Measurements from ENCODE around the gene SOCS1. TPM values are rescaled to one million over a fixed set of nuclear protein-coding genes. Genes with fewer than 3 reads are reported as not detected.

SOCS1 gene
- total and polyA plus RNA-seq, 9 of the 15 experiments (the other 6 are each of a cell fraction or from before 2014, with no cell fraction given): 0.04 to 7.5 (median 2.3) TPM

GRCh38 chr16:11238272-11239202, 17.5 kb downstream of the SOCS1 start (continued):
- TF ChIP-seq BCOR (IDR thresholded peaks at IDR 0.05) (peak; percentile 60; the same call in 1 of the 2 replicates), TBP (optimal IDR thresholded peaks at IDR 0.05; ENCODE audit: low read depth, low read length) (peak; percentile 72), JUN (IDR thresholded peaks at IDR 0.05; ENCODE audit: borderline replicate concordance, low read depth, low read length) (peak; percentile 36; the same call in 1 of the 2 replicates), JUN (CRISPR knock-in tag; IDR thresholded peaks at IDR 0.05; ENCODE audit: borderline replicate concordance) (no peak), RBFOX2 (IDR thresholded peaks at IDR 0.05; ENCODE audit: low read depth, low read length) (peak; percentile 45; the same call in 1 of the 2 replicates), E2F6 (IDR thresholded peaks at IDR 0.05; ENCODE audit: borderline replicate concordance in 1 of 2, extremely low read depth in 1 of 2, insufficient read depth in 1 of 2, insufficient read length in 1 of 2, low read depth in 1 of 2, low read length in 1 of 2, poor library complexity in 1 of 2, severe bottlenecking in 1 of 2) (peak; percentile 66 to 67), NR2C1 (IDR thresholded peaks at IDR 0.05) (0 out of 2 replicates have a peak, but pooled peaks have one; percentile 39), NR2C1 (tag; IDR thresholded peaks at IDR 0.05) (0 out of 2 replicates have a peak, but pooled peaks have one; percentile 24), FOS (IDR thresholded peaks at IDR 0.05; ENCODE audit: extremely low read depth, insufficient read length) (peak; percentile 72), MGA (IDR thresholded peaks at IDR 0.05) (peak; percentile 92), E2F5 (CRISPR knock-in tag; IDR thresholded peaks at IDR 0.05) (0 out of 2 replicates have a peak, but pooled peaks have one; percentile 45)

All from K562 (cell line).